Adrenal gland (tissue), 12 donors: ENCODE data around the gene GAK. TPM values are rescaled to one million over a fixed set of nuclear protein-coding genes. Genes with fewer than 3 reads are reported as not detected.
A peak's percentile ranks its signal among the peaks of the same experiment; 100 is the strongest.

ENCODE experiments used
- DNase-seq, 7 donors: peaks; one replicate each; pipeline ENCODE4 v3.0.0-alpha.2; 2019 to 2020
- H3K27ac ChIP-seq, 5 donors: fragments of 200-600 bp; sonication (generic) in 4 of 5; 1 replicate in 3 of 5; 2 replicates in 2 of 5; pipeline versions ENCODE4 v1.5.1 to v1.8.0; 2016 to 2020; ENCODE audit warnings: mild to moderate bottlenecking in 1 of 5
- H3K27me3 ChIP-seq: fragments of 200-600 bp; 2 replicates; pipeline ENCODE4 v1.8.0; 2021
- H3K36me3 ChIP-seq, 2 donors: fragments of 200-600 bp; replicated peaks in 1 of 2; 1 replicate in 1 of 2; 2 replicates in 1 of 2; pipeline versions ENCODE4 v1.5.1 to v1.8.0; 2018 to 2022
- H3K4me1 ChIP-seq, 2 donors: fragments of 200-600 bp; replicated peaks in 1 of 2; 1 replicate in 1 of 2; 2 replicates in 1 of 2; pipeline versions ENCODE4 v1.5.1 to v1.8.0; 2018 to 2021
- H3K4me3 ChIP-seq, 4 donors: fragments of 200-600 bp; sonication (generic) in 3 of 4; one replicate each; pipeline ENCODE4 v1.5.1; 2016 to 2018
- H3K9me3 ChIP-seq, 3 donors: fragments of 200-600 bp; sonication (generic) in 1 of 3; replicated peaks in 1 of 3; 1 replicate in 2 of 3; 2 replicates in 1 of 3; pipeline versions ENCODE4 v1.5.1 to v1.8.0; 2016 to 2021
- POLR2A ChIP-seq, 2 donors: fragments of 450-650 bp; IDR thresholded peaks; one replicate each; pipeline ENCODE4 v1.6.1; 2017; ENCODE audit warnings: antibody characterized with exemption in 2 of 2, mild to moderate bottlenecking in 2 of 2, moderate library complexity in 1 of 2
- WGBS, 4 donors: extraction: QIAGEN DNeasy Blood & Tissue Kit in 2 of 4; methylation state at CpG; one replicate each; pipeline versions ENCODE4 v1.1.5 to v1.1.7; 2013 to 2017; 5-methylcytosine and 5-hydroxymethylcytosine counted together
- intact Hi-C, 2 donors: fragments of 100-400 bp; cut with DNase I; formaldehyde crosslinking; loops; one replicate each; pipeline versions ENCODE4 v1.14.1 to v1.15.0; 2022 to 2023
- polyA plus RNA-seq, 3 donors: library from polyadenylated mRNA; stranded (reverse); fragments of 200-250 nt in 2 of 3; fragments of 350-450 nt in 1 of 3; fragmentation: Illumina TruSeq in 1 of 3; extraction: RNeasy Lipid Tissue Mini Kit (QIAGEN cat#74804) in 1 of 3; gene quantifications; one replicate each; pipeline ENCODE4 v1.2.3, GENCODE V29; 2013 to 2014
- total RNA-seq, 9 donors: library from RNA; depleted of rRNA in 4 of 9; stranded (reverse); fragments of >200 nt in 4 of 9; fragments of 120-200 nt in 1 of 9; fragmentation: NEBNext Ultra II Directional in 1 of 9; extraction: Animal tissue kit (Norgen Biotek cat#: 25700) in 1 of 9; gene quantifications; one replicate each; pipeline versions ENCODE4 v1.1.0 to v1.2.4, GENCODE V29; 2013 to 2023
- TF ChIP-seq, protein P1 (sequence below), 6 experiments: fragments of 450-650 bp in 4 of 6; fragments of 200-600 bp in 2 of 6; sonication (generic) in 1 of 6; IDR thresholded peaks; 1 replicate in 5 of 6; 2 replicates in 1 of 6; pipeline versions ENCODE4 v1.5.1 to v1.8.0; 2016 to 2021; ENCODE audit warnings: antibody characterized with exemption in 6 of 6, mild to moderate bottlenecking in 2 of 6, moderate library complexity in 1 of 6
- donor health status: healthy with polysubstance abuse.
- donor health status: Bipolar disorder and iron deficiency.
- donor health status: DM: yes; HTN: yes; CAD: no.
- donor health status: DM: no; HTN: no; CAD: no.
- donor health status: DM: no; HTN: no; CAD: no.
- donor health status: DM: yes; HTN: yes; CAD: no.

GAK gene
- total and polyA plus RNA-seq, 12 donors: 39.0 to 381 (median 132) TPM

DNA sequence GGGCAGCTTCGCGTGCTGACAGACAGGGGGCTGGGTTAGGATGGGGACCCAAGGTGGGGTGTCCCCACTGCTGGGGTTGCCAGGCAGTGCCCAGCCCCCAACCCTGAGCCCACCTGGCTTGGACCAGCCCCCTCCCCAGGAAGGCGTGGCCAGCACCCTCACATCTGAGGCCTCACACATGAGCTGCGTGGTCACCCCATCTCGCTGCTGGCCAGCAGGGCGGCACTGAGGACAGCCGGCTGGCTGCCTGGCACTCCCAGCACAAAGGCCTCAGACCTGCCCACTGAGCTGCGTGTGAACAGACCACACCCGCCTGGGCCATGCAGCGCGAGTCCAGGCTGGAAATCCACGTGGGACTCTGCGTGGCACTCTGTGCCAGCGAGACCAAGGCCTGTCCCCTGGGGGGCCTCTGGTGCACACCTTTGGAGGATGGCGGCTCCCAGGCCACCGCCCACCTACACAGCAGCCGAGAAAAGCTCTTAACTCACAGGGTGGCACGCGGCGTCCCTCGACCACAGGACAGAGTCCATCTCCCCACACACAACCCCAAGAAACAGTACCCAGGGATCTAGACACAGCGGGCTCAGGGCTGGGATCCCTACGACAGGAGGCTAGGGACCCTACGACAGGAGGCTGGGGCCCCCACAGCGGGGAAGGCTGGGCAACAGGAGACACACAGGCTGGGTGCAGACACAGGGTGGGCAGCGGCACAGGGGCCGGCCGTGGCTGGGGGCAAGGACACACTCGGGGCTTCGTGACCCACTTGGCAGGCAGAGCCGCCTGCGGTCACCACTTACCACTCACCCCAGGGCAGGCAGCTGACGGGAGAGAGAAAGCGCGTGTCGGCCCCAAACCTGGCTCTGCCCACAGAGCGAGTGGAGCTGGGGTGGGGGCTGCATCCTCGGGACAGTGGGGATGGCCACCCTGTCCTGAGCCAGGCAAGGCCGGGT, 31.4 kb upstream of the GAK start:
- peak in 1 of 7 donors; percentile 17 for DNase-seq
- H3K27ac ChIP-seq: no peak overlapping the region
- no peaks in the 10 kb centered on the region for H3K27me3 ChIP-seq
- intact Hi-C loops: no loop called here
- 88 to 95% (median 94%) methylated on average over 22 to 39 of the region's 39 CpGs for WGBS, 4 donors
- H3K4me3 ChIP-seq: no peak overlapping the region
- no peak for TF ChIP-seq POLR2A (IDR thresholded peaks at IDR 0.05)
- TF ChIP-seq, protein P1, sequence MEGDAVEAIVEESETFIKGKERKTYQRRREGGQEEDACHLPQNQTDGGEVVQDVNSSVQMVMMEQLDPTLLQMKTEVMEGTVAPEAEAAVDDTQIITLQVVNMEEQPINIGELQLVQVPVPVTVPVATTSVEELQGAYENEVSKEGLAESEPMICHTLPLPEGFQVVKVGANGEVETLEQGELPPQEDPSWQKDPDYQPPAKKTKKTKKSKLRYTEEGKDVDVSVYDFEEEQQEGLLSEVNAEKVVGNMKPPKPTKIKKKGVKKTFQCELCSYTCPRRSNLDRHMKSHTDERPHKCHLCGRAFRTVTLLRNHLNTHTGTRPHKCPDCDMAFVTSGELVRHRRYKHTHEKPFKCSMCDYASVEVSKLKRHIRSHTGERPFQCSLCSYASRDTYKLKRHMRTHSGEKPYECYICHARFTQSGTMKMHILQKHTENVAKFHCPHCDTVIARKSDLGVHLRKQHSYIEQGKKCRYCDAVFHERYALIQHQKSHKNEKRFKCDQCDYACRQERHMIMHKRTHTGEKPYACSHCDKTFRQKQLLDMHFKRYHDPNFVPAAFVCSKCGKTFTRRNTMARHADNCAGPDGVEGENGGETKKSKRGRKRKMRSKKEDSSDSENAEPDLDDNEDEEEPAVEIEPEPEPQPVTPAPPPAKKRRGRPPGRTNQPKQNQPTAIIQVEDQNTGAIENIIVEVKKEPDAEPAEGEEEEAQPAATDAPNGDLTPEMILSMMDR (IDR thresholded peaks at IDR 0.05): no peak
- no peaks in the 10 kb centered on the region for H3K4me1 ChIP-seq
- H3K9me3 ChIP-seq: no peaks in the 10 kb centered on the region
- peaks cover 0 to 17% of the 10 kb centered on the region in 2 donors for H3K36me3 ChIP-seq

DNA sequence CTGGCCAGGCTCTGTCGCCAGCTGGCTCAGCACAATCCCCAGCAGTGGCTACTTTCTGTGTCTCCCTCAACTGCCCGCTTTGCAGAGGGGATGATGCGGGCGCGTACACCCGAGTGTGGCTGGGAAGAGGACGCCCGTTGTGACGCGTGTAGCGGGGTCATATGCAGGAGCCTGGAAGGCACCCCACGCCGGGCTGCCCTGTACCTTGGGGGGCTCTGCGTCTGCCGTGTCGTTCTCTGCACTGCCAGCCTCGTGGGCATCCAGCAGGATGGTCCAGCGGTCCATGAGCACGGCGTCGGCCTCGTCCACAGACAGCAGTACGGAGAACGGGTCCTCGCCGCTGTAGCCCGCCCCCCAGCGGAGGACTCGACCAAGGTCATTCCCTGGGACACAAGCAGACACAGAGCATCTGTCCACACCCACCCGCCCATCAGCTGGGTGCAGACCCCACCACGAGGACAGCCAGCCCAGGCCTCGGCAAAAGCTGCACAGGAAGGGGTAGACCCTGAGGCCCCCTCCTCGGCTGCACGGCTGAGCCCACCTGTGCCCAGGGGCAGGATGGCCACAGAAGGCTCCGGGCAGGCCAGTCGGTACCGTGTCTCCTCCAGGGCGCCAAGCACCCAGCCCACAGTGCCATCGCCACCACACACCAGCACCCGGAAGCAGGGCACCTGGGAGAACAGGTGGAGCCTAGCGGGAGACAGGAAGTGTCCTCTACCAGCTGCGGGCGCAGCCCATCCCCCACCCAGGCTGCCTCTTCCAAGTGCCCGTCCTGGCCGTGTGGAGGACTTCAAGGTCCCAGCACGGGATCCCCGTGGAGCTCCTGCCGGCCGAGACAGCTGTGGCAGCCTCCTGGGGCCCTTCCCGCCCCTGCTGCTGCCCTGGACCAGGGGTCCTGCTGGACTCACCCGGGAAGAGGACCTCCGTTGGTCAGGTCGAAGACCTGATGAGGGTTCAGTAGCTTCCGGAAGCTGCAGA, 30.4 kb upstream of the GAK start:
- DNase-seq: peak in 1 of 7 donors; percentile 6
- no peak for TF ChIP-seq POLR2A (IDR thresholded peaks at IDR 0.05)
- TF ChIP-seq, protein P1 (IDR thresholded peaks at IDR 0.05): no peak
- H3K27me3 ChIP-seq: no peaks in the 10 kb centered on the region
- H3K9me3 ChIP-seq: no peaks in the 10 kb centered on the region
- H3K27ac ChIP-seq: no peak overlapping the region
- H3K4me1 ChIP-seq: no peaks in the 10 kb centered on the region
- no peak overlapping the region for H3K4me3 ChIP-seq
- intact Hi-C loops: no loop called here
- peaks cover 0 to 17% of the 10 kb centered on the region in 2 donors for H3K36me3 ChIP-seq
- 85 to 100% (median 87%) methylated on average over 13 to 54 of the region's 54 CpGs for WGBS, 4 donors

DNA sequence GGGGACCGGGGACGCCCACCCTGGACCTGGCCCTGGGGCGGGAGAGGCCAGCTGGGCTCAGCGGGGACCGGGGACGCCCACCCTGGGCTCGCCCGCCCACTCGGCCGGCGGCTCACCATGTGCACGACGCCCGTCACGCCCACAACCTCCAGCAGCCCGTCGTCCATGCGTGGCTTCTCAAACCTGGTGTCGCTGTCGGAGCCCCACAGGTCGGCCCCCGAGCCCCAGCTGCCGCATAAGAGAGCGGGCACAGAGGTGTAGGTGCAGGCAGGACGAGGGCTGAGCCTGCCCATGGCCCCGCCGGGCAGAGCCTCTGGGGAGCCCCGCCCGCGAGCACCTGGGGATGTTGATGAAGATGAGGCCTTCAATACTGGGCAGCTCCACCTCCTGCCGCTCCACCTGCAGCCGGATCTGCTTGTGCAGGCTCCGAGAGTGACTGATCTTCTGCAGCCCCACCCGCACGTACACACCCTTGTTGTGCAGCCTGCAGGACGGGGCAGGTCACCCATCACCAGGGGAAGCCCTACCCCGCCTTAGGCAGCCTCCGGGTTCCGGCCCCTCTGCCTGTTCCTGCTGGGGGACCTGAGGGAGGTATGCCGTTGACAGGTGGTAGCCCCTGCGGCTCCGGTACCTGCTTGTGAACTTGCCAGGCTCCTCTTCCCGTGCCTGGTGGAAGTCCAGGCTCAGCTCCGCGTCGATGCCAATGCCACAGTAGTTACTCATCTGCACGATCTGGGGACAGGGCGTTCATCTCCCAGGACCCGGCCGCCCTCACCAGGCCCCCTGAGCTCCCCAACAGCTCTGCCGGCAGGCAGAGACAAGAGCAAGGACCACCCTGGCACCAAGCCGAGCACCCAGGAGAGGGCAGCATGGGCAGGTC, 29.5 kb upstream of the GAK start:
- H3K27ac ChIP-seq: no peak overlapping the region
- 90 to 93% (median 91%) methylated on average over 9 to 52 of the region's 52 CpGs for WGBS, 4 donors
- DNase-seq: no peak
- H3K9me3 ChIP-seq: no peaks in the 10 kb centered on the region
- H3K27me3 ChIP-seq: no peaks in the 10 kb centered on the region
- TF ChIP-seq POLR2A (IDR thresholded peaks at IDR 0.05): no peak
- TF ChIP-seq, protein P1 (IDR thresholded peaks at IDR 0.05): no peak
- H3K4me1 ChIP-seq: no peaks in the 10 kb centered on the region
- intact Hi-C loops: no loop called here
- H3K4me3 ChIP-seq: no peak overlapping the region
- H3K36me3 ChIP-seq: peaks cover 0 to 15% of the 10 kb centered on the region in 2 donors
